ENCODE measurements around the gene RPS2. TPM values are rescaled to one million over a fixed set of nuclear protein-coding genes. Genes with fewer than 3 reads are reported as not detected.
A peak's percentile ranks its signal among the peaks of the same experiment; 100 is the strongest.

RPS2 gene
- total RNA-seq, 1 experiment from 2014 or later, result 4,395 TPM

DNA sequence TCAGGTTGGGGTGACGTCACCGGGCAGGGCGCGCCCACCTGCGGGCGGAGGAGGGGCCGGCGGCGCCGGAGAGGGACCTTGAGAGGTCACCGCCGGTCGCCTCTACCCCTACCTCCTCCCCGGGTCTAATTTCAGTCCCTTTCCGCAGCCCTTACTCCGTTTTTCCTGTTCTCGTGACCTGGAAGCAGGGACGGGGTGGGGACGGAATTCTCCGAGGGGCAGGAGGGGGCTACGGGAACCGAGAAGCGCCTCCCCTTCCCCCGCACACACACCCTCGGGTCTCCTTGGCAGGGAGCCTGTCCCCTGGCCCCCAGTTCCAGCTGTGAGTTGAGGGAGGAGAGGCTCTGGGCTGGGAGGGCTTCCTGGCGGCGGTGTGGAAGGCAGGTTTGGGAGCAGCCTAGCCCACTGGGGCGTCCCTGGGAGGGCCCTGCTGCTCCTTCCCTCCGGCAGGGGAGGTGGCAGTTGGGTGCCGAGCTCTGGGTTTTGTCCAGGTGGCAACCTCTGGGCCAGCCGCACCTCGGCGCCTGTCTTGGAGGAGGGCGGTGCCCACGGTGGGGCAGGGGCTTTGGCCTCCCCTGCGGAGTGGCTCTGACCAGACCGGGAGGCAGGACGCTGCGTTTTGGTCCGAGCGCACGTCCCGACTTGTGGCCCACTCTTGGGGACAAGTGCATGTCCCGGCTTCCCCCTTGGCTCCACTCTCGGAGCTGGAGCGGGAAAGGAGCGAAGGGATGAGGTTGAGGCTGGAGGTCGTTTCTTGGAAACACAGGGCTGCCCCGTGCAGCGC is 25.9 kb upstream of the RPS2 start:
- ATAC-seq (peak; percentile 23), DNase-seq (ENCODE audit: low spot score) (peak; percentile 87)
- H3K9me3 Mint-ChIP-seq, result no peaks in the 10 kb centered on the region
- H3K36me3 Mint-ChIP-seq, result peaks cover 5% of the 10 kb centered on the region; the same call in 1 of the 2 replicates
- peak overlapping the region; percentile 76 for H3K4me3 Mint-ChIP-seq
- ChIA-PET POLR2A (interaction anchor here (0.6 to 1.1 kb wide), 2 partner anchors 20 to 47 kb away, joined by 3 to 4 read pairs; partner anchors contain the start of gene MSRB1), CTCF (interaction anchor here (0.8 to 6.4 kb wide), 7 partner anchors 10 to 205 kb away, joined by 3 to 59 read pairs (median 3); no protein-coding TSS in a partner anchor)
- no peak overlapping the region for H3K27ac Mint-ChIP-seq
- H3K4me1 Mint-ChIP-seq, result peaks cover 17% of the 10 kb centered on the region
- 0 out of 2 replicates have a peak, but pooled peaks have one; percentile 16 for TF ChIP-seq HMGXB4 (CRISPR knock-in tag; IDR thresholded peaks at IDR 0.05)
- TF ChIP-seq IRF2 (CRISPR knock-in tag; IDR thresholded peaks at IDR 0.05; ENCODE audit: borderline replicate concordance, low read depth), result 0 out of 2 replicates have a peak, but pooled peaks have one; percentile 46
- TF ChIP-seq FOXP1 (CRISPR knock-in tag; IDR thresholded peaks at IDR 0.05; ENCODE audit: borderline replicate concordance), result peak; percentile 39; the same call in 1 of the 2 replicates
- TF ChIP-seq SOX15 (CRISPR knock-in tag; IDR thresholded peaks at IDR 0.05), result no peak
- peak; percentile 50 for TF ChIP-seq ZNF423 (CRISPR knock-in tag; IDR thresholded peaks at IDR 0.05)
- peak; percentile 27; the same call in 1 of the 2 replicates for TF ChIP-seq ZNF232 (CRISPR knock-in tag; IDR thresholded peaks at IDR 0.05)
- TF ChIP-seq NFATC4 (CRISPR knock-in tag; IDR thresholded peaks at IDR 0.05), result no peak
- TF ChIP-seq, protein P1, sequence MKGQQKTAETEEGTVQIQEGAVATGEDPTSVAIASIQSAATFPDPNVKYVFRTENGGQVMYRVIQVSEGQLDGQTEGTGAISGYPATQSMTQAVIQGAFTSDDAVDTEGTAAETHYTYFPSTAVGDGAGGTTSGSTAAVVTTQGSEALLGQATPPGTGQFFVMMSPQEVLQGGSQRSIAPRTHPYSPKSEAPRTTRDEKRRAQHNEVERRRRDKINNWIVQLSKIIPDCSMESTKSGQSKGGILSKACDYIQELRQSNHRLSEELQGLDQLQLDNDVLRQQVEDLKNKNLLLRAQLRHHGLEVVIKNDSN (CRISPR knock-in tag; IDR thresholded peaks at IDR 0.05), result 0 out of 2 replicates have a peak, but pooled peaks have one; percentile 27
- TF ChIP-seq NR1H2 (CRISPR knock-in tag; IDR thresholded peaks at IDR 0.05), result no peak
- 0 out of 2 replicates have a peak, but pooled peaks have one; percentile 30 for TF ChIP-seq SMAD3 (CRISPR knock-in tag; IDR thresholded peaks at IDR 0.05; ENCODE audit: borderline replicate concordance)
- peak; percentile 46; the same call in 1 of the 2 replicates for TF ChIP-seq ESRRA (CRISPR knock-in tag; IDR thresholded peaks at IDR 0.05; ENCODE audit: borderline replicate concordance)
- TF ChIP-seq, protein P2, sequence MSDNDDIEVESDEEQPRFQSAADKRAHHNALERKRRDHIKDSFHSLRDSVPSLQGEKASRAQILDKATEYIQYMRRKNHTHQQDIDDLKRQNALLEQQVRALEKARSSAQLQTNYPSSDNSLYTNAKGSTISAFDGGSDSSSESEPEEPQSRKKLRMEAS (CRISPR knock-in tag; IDR thresholded peaks at IDR 0.05), result peak; percentile 43; the same call in 1 of the 2 replicates
- H3K27me3 Mint-ChIP-seq (ENCODE audit: low read depth), result peaks cover 24% of the 10 kb centered on the region

DNA sequence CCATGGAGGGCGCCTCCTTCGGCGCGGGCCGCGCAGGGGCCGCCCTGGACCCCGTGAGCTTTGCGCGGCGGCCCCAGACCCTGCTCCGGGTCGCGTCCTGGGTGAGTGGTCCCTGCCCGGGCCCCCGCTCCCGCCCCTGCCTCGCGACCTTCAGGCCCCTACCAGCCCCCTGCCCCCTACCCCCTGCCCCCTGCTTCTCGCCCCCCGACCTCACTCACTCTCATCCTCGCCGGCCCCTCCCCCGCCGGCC is 25.4 kb upstream of the RPS2 start:
- Mint-ChIP-seq H3K36me3 (peaks cover 5% of the 10 kb centered on the region; the same call in 1 of the 2 replicates), H3K27ac (no peak overlapping the region), H3K27me3 (ENCODE audit: low read depth) (peaks cover 24% of the 10 kb centered on the region), H3K9me3 (no peaks in the 10 kb centered on the region), H3K4me1 (peaks cover 20% of the 10 kb centered on the region), H3K4me3 (no peak overlapping the region)
- TF ChIP-seq, protein P3, sequence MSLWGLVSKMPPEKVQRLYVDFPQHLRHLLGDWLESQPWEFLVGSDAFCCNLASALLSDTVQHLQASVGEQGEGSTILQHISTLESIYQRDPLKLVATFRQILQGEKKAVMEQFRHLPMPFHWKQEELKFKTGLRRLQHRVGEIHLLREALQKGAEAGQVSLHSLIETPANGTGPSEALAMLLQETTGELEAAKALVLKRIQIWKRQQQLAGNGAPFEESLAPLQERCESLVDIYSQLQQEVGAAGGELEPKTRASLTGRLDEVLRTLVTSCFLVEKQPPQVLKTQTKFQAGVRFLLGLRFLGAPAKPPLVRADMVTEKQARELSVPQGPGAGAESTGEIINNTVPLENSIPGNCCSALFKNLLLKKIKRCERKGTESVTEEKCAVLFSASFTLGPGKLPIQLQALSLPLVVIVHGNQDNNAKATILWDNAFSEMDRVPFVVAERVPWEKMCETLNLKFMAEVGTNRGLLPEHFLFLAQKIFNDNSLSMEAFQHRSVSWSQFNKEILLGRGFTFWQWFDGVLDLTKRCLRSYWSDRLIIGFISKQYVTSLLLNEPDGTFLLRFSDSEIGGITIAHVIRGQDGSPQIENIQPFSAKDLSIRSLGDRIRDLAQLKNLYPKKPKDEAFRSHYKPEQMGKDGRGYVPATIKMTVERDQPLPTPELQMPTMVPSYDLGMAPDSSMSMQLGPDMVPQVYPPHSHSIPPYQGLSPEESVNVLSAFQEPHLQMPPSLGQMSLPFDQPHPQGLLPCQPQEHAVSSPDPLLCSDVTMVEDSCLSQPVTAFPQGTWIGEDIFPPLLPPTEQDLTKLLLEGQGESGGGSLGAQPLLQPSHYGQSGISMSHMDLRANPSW (CRISPR knock-in tag; conservative IDR thresholded peaks at IDR 0.05; ENCODE audit: low read depth), result no peak
- TF ChIP-seq MYBL2 (CRISPR knock-in tag; IDR thresholded peaks at IDR 0.05) (no peak), KAT7 (CRISPR knock-in tag; IDR thresholded peaks at IDR 0.05; ENCODE audit: borderline replicate concordance) (no peak), NFE2L1 (CRISPR knock-in tag; IDR thresholded peaks at IDR 0.05) (no peak)
- TF ChIP-seq, protein P4, sequence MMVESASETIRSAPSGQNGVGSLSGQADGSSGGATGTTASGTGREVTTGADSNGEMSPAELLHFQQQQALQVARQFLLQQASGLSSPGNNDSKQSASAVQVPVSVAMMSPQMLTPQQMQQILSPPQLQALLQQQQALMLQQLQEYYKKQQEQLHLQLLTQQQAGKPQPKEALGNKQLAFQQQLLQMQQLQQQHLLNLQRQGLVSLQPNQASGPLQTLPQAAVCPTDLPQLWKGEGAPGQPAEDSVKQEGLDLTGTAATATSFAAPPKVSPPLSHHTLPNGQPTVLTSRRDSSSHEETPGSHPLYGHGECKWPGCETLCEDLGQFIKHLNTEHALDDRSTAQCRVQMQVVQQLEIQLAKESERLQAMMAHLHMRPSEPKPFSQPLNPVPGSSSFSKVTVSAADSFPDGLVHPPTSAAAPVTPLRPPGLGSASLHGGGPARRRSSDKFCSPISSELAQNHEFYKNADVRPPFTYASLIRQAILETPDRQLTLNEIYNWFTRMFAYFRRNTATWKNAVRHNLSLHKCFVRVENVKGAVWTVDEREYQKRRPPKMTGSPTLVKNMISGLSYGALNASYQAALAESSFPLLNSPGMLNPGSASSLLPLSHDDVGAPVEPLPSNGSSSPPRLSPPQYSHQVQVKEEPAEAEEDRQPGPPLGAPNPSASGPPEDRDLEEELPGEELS (CRISPR knock-in tag; IDR thresholded peaks at IDR 0.05), result no peak
- TF ChIP-seq, protein P5, sequence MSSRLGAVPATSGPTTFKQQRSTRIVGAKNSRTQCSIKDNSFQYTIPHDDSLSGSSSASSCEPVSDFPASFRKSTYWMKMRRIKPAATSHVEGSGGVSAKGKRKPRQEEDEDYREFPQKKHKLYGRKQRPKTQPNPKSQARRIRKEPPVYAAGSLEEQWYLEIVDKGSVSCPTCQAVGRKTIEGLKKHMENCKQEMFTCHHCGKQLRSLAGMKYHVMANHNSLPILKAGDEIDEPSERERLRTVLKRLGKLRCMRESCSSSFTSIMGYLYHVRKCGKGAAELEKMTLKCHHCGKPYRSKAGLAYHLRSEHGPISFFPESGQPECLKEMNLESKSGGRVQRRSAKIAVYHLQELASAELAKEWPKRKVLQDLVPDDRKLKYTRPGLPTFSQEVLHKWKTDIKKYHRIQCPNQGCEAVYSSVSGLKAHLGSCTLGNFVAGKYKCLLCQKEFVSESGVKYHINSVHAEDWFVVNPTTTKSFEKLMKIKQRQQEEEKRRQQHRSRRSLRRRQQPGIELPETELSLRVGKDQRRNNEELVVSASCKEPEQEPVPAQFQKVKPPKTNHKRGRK (CRISPR knock-in tag; IDR thresholded peaks at IDR 0.05; ENCODE audit: borderline replicate concordance), result no peak
- TF ChIP-seq, protein P6, sequence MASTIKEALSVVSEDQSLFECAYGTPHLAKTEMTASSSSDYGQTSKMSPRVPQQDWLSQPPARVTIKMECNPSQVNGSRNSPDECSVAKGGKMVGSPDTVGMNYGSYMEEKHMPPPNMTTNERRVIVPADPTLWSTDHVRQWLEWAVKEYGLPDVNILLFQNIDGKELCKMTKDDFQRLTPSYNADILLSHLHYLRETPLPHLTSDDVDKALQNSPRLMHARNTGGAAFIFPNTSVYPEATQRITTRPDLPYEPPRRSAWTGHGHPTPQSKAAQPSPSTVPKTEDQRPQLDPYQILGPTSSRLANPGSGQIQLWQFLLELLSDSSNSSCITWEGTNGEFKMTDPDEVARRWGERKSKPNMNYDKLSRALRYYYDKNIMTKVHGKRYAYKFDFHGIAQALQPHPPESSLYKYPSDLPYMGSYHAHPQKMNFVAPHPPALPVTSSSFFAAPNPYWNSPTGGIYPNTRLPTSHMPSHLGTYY (CRISPR knock-in tag; IDR thresholded peaks at IDR 0.05), result no peak
- DNase-seq (ENCODE audit: low spot score) (no peak), ATAC-seq (peak; percentile 4; the same call in 1 of the 2 replicates)
- ChIA-PET CTCF (interaction anchor here (0.8 to 6.4 kb wide), 5 partner anchors 10 to 150 kb away, joined by 3 to 59 read pairs (median 5); no protein-coding TSS in a partner anchor), POLR2A (no interaction called here)
